Stimulated activated CD8-positive, alpha-beta memory T cell treated with anti-CD3 and anti-CD28 coated beads, Interleukin-7, amount 100 ng/mL, for 48 hours (primary cell): Measurements from ENCODE around the gene SH2B2.

Source experiments
- DNase-seq, 2 donors: peaks; one replicate each; pipeline ENCODE4 v3.0.0-alpha.2; 2020; ENCODE audit warnings: low read depth in 1 of 2; ENCODE audit errors: extremely low read depth in 1 of 2

SH2B2 gene

DNA sequence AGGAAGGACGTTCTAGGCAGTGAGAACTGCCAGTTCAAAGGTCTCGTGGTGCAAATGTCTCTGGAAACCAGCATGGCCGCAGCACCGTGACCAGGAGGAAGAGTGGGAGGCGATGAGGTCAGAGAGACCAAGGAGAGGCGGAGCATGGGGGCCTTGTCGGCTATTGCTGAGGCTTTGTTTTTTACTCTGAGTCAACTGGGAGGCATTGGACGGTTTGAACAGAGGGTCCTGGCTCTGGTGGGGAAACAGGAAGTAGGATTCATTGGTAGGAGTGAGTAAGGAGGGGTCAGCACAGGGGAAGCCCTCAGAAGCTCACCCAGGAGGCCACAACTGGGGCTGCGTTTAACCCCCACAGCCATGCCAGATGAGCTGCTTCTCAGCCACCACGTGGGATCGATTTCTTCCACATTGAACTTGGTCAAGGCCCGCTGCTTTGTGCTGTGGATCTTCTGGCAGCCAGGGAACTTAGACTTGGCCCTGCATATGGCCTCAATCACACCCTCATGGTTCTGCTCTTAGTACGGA, 22.2 kb upstream of the SH2B2 start:
- DNase-seq, result no peak

- DNase-seq, result no peak
Measured at GRCh38 chr7:102266541-102266940, 20.1 kb upstream of the SH2B2 start.

DNA sequence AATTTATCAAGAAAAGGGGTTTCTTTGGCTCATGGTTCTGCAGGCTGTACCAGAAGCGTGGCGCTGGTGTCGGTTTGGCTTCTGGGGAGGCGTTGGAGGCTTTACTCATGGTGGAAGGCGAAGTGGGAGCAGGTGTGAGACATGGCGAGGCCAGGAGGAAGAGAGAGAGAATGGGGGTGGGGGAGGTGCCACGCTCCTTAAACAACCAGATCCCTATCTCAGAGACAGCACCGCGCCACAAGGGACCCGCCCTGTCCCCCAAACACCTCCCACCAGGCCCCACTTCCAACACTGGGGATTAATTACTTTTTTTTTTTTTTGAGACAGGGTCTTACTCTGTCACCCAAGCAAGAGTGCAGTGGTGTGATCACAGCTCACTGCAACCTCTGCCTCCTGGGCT, 18.0 kb upstream of the SH2B2 start:
- DNase-seq, result no peak

GRCh38 chr7:102270178-102270887, 16.3 kb upstream of the SH2B2 start:
- no peak for DNase-seq

GRCh38 chr7:102271158-102271798, 15.4 kb upstream of the SH2B2 start:
- DNase-seq, result no peak

- DNase-seq, result peak in 1 of 2 donors; percentile 40
Measured at GRCh38 chr7:102272075-102272916, 14.4 kb upstream of the SH2B2 start.

GRCh38 chr7:102272917-102273748, 13.5 kb upstream of the SH2B2 start:
- no peak for DNase-seq

DNA sequence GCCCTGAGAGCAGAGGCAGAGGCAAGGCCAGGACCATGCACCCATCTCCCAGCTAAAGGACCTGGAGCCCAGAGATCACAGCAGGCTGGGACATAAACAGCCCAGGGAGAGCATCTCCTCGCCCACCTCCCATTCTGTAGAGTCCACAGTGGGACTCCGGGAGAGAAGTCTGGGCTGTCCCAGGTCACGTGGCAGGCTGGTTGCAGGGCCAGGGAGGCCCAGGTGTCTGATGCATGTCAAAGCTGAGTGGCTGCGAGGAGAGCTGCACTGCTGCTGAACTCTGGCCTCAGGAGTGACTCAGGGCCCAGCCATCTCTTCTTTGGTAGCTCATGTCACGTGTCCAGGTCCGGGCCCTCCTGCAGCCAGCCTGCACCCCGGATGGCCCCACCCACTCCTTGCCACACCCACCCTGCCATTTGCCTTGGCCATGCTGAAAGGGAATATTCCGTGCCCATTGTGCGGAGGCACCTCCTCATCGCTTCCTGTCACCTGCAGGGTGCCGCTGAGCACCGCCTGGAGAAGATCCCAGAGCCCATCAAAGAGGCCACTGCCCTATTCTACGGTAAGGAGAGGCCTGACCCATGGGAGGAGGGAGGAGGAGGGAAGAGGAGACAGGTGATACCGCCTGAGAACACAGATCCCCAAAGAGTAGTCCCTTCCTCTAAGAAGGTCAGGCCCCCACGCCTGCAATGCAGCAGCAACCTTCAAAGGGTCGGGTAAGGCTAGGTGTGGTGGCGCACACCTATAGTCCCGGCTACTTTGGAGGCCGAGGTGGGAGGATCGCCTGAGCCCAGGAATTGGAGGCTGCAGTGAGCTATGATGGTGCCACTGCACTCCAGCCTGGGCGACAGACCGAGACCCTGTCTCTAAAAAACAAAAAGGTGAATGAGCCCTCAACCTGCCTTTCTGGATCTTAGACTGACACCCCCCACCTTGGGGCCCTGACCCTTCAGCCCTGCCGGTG, 12.6 kb upstream of the SH2B2 start:
- DNase-seq, result no peak

DNA sequence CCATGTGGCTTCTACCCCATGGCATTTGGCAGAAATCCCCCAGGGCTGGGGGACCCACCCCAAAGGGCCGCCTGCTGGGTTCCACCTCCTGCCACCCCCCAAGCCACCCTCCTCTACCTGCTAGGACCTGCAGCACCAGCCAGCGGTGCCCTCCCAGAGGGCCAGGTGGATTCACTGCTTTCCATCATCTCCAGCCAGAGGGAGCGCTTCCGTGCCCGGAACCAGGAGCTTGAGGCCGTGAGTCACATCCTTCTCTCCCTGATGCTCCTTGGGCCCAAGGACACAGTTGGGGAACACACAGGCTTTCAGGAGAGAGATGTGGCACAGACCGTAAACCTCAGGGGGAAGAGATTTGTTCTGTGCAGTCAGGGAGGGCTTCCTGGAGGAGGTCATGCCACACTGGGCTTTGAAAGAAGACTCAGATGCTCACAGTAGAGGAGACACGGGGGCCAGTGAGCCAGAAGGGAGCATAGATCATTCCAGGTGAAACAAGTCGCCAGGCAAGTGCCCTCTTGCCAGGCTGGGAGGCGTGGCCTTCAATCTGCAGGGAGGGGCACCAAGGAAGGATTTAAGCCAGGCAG, 11.5 kb upstream of the SH2B2 start:
- DNase-seq, result no peak

DNA sequence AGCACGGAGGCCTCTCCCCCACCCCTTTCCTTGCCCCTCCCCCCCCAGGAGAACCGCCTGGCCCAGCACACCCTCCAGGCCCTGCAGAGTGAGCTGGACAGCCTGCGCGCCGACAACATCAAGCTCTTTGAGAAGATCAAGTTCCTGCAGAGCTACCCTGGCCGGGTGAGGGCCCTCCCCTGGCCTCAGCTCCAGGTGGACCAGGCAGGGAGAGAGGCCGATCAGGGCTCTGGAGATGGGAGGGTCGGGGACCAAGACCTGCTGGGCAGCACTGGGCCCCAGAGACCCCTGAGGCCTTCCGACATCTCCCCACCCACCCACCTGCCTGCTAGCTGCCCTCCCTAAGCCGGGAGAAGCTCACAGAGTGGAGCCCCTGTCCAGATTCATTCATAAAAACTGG, 8.8 kb upstream of the SH2B2 start:
- DNase-seq, result no peak

GRCh38 chr7:102279537-102280400, 6.9 kb upstream of the SH2B2 start:
- no peak for DNase-seq

- no peak for DNase-seq
Measured at GRCh38 chr7:102280521-102280920, 6.1 kb upstream of the SH2B2 start.

- DNase-seq, result no peak
Measured at GRCh38 chr7:102281785-102282184, 4.9 kb upstream of the SH2B2 start.

- DNase-seq, result no peak
Measured at GRCh38 chr7:102282465-102283362, 4.0 kb upstream of the SH2B2 start.

DNA sequence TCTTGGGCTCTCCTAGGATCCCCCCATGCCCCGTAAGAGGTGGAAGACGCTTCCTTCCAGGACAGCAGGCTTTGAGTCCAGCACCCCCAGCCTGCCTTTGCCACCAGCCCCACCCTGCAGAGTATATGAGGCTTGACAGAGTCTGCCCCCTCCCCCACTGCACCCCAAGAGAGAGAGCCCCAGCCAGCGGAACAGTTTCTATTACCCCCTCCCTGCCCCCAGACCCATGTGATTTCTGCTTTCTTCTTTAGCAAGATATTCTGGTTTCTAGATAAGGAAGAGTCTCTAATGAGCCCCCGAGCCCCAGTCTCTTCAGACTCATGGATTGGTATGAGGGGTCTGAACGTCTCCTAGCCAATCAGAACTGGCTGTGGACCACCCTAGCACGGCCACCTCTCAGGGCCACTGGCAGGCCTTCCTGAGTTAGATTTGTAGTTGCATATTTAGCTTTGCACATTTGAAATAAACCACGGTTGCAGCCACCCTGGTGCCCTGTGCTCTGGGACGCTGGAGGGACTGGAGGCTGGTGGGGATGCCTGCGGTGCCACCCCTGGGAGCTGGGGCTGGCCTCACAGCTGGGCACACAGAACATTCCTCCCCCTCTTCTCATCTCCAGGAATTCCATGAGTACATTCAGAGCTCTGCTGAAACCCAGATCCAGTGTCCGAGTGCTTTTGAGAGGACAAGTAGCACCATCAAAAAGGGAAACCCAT, 3.0 kb upstream of the SH2B2 start:
- DNase-seq, result no peak

DNA sequence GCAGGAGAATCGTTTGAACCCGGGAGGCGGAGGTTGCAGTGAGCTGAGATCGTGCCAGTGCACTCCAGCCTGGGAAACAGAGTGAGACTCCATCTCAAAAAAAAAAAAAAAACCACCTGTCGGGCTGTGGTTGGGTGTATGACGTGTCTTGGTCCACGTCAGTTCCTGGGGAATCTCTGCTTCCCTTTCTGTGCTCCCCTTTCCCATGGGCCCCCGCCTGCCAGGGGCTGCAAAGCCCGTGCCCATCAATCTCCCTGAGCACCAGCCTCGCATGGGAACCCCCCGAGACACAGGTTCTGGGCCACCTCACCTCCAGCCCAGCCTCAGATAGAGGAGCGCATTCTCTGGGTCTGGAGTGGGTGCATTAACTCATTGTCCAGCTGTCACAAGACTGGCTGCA, 2.3 kb upstream of the SH2B2 start:
- DNase-seq, result no peak
